OCI-LY3 (cell line): ENCODE measurements around the gene EPM2A.
A peak's percentile ranks its signal among the peaks of the same experiment; 100 is the strongest.

Experiments used
- H2AFZ ChIP-seq: fragments of 200-600, 300-600 bp; shearing (Covaris generic); 2 replicates; pipeline ENCODE4 v1.6.0; 2014; ENCODE audit warnings: antibody characterized with exemption, low read depth, low read length
- H3K27ac ChIP-seq: fragments of 200-600, 300-600 bp; sonication (generic); 2 replicates; pipeline ENCODE4 v1.5.1; 2014; ENCODE audit warnings: mild to moderate bottlenecking, low read length, moderate library complexity, mixed read lengths
- H3K27me3 ChIP-seq: fragments of 200-600, 300-600 bp; sonication (generic); 2 replicates; pipeline ENCODE4 v1.6.1; 2014; ENCODE audit warnings: low read depth, low read length, mixed read lengths
- H3K36me3 ChIP-seq: fragments of 200-600, 300-600 bp; sonication (generic); replicated peaks from 2 replicates; pipeline ENCODE3; 2014; ENCODE audit warnings: low read depth, low read length, mixed read lengths
- H3K4me1 ChIP-seq: fragments of 300-600, 200-600 bp; sonication (generic); 2 replicates; pipeline ENCODE4 v1.6.1; 2014; ENCODE audit warnings: low read length, mixed read lengths
- H3K4me2 ChIP-seq: fragments of 200-600, 300-600 bp; sonication (generic); 2 replicates; pipeline ENCODE4 v1.6.1; 2014; ENCODE audit warnings: low read length, mixed read lengths
- H3K4me3 ChIP-seq: fragments of 300-600, 200-600 bp; sonication (generic); 2 replicates; pipeline ENCODE4 v1.5.1; 2014; ENCODE audit warnings: antibody characterized with exemption, mild to moderate bottlenecking, low read length, moderate library complexity
- H3K79me2 ChIP-seq: fragments of 300-600, 200-600 bp; shearing (Covaris generic); 2 replicates; pipeline ENCODE4 v1.6.1; 2014; ENCODE audit warnings: mild to moderate bottlenecking, low read length, mixed read lengths
- H3K9ac ChIP-seq: fragments of 300-600, 200-600 bp; shearing (Covaris generic); 2 replicates; pipeline ENCODE4 v1.6.0; 2014; ENCODE audit warnings: mild to moderate bottlenecking, low read length, moderate library complexity
- H3K9me3 ChIP-seq: fragments of 200-600, 300-600 bp; shearing (Covaris generic); 2 replicates; pipeline ENCODE4 v1.6.1; 2014; ENCODE audit warnings: low read length, mixed read lengths; ENCODE audit not compliant: insufficient read depth
- H4K20me1 ChIP-seq: fragments of 200-600, 300-600 bp; sonication (generic); 2 replicates; pipeline ENCODE4 v1.6.1; 2016; ENCODE audit warnings: low read length, mixed read lengths; ENCODE audit not compliant: insufficient read depth
- EZH2phosphoT487 ChIP-seq: fragments of 200-600 bp; shearing (Covaris generic); IDR thresholded peaks from 2 replicates; pipeline ENCODE4 v1.6.1; 2018; ENCODE audit warnings: antibody characterized with exemption, mixed run types, low read depth
- TF ChIP-seq, protein P1 (sequence below): fragments of 200-600, 300-600 bp; sonication (generic); IDR thresholded peaks from 2 replicates; pipeline ENCODE4 v1.5.1; 2014; ENCODE audit warnings: antibody characterized with exemption, low read length, low read depth

Gene EPM2A

DNA sequence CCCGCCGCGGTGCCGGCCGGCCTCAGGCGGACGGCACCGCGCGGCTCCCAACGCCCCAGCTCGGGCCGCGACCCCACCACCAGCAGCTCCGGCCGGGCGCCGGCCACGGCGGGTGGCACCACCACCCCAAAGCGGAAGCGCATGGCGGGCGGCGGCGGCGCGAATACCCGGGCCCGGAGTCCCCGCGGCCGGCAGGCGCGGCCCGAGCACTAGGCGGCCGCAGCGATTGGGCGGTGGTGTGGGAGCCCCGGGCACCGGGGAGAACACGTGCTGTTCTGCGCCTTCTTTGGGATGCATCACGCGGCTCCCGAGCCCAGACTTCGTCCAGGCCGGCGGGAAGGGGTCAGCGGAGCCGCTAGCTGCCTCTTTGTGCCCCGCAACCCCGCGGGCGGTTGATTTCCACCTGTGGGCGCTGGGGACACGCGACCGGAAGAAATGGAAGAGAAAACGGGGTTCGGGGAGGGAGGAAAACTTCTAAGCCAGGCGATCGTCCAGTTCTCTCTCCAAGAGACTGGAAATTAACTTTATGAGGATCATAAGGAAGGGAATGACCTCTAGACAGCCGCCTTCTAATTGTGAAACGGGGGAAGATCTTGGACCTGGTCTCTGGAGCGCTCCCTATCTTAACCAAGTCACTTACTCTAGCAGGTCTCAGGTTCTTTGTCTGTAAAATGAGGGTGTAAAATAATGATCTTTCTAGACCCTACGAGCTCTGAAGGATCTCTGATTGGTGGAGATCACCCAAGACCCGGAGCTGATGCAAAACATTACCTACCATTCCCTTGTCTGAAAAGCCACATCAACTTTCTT, at the start of gene EPM2A:
EPM2A (minus strand) TSS at position 165 of the 810 bp plus-strand sequence; CDS start at position 143, 22 bp downstream.
- Histone ChIP-seq H3K27ac (peak within 1 kb of the TSS; percentile 89), H3K36me3 (peaks cover 1% of the 10 kb centered on the region), H3K27me3 (no peaks in the 10 kb centered on the region), H3K79me2 (peaks cover 10% of the 10 kb centered on the region; the same call in 1 of the 2 replicates), H3K9ac (peak within 1 kb of the TSS; percentile 96), H4K20me1 (no peaks in the 10 kb centered on the region), H3K4me3 (peak within 1 kb of the TSS; percentile 92), H3K4me2 (peak within 1 kb of the TSS; percentile 86), H3K4me1 (peaks cover 13% of the 10 kb centered on the region), H2AFZ (peak within 1 kb of the TSS; percentile 74), H3K9me3 (no peaks in the 10 kb centered on the region)
- TF ChIP-seq, protein P1, sequence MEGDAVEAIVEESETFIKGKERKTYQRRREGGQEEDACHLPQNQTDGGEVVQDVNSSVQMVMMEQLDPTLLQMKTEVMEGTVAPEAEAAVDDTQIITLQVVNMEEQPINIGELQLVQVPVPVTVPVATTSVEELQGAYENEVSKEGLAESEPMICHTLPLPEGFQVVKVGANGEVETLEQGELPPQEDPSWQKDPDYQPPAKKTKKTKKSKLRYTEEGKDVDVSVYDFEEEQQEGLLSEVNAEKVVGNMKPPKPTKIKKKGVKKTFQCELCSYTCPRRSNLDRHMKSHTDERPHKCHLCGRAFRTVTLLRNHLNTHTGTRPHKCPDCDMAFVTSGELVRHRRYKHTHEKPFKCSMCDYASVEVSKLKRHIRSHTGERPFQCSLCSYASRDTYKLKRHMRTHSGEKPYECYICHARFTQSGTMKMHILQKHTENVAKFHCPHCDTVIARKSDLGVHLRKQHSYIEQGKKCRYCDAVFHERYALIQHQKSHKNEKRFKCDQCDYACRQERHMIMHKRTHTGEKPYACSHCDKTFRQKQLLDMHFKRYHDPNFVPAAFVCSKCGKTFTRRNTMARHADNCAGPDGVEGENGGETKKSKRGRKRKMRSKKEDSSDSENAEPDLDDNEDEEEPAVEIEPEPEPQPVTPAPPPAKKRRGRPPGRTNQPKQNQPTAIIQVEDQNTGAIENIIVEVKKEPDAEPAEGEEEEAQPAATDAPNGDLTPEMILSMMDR: no peak

DNA sequence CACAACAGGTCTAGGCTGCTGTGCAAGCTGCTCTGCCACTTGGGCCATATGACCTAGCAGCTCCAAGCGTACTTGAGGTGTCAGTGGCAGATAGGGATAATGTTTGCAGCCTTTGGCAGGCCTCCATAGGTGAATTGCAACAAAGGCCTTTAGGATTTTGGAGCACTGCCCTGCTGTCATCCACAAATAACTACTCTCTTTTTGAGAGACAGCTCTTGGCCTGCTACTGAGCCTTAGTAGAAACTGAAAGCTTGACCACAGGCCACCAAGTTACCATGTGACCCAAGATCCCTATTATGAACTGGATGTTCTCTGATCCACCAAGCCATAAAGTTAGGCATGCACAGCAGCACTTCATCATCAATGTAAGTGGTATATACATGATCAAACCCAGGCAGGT, 49.4 kb upstream of the EPM2A start:
- TF ChIP-seq, protein P1: no peak
- TF ChIP-seq EZH2phosphoT487: no peak
- no peaks in the 10 kb centered on the region for H3K4me1 ChIP-seq
- no peaks in the 10 kb centered on the region for H4K20me1 ChIP-seq
- no peaks in the 10 kb centered on the region for H3K9me3 ChIP-seq
- no peaks in the 10 kb centered on the region for H3K27me3 ChIP-seq
- no peak overlapping the region for H2AFZ ChIP-seq
- no peaks in the 10 kb centered on the region for H3K79me2 ChIP-seq
- H3K36me3 ChIP-seq: no peaks in the 10 kb centered on the region
- H3K4me3 ChIP-seq: no peak overlapping the region
- no peak overlapping the region for H3K27ac ChIP-seq
- no peak overlapping the region for H3K9ac ChIP-seq
- no peak overlapping the region for H3K4me2 ChIP-seq

DNA sequence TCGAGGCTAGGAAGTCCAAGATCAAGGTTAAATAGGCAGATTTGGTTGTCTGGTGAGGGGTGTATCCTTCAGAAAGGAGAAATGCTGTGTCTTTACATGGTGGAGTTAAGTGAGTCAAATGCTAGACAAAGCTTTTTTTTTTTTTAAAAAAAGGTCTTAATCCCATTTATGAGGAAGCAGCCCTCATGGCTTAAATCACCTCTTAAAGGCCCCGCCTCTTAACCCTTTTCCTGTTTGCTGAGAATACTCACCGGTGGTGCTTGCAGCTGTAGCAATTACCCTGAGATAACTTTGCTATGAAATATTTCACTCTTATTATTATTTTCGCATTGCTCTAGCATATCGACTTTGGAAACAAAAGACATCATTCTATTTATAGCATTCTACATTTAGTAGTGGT, 48.5 kb upstream of the EPM2A start:
- Histone ChIP-seq H3K36me3 (no peaks in the 10 kb centered on the region), H3K79me2 (no peaks in the 10 kb centered on the region), H3K9me3 (no peaks in the 10 kb centered on the region), H3K4me1 (no peaks in the 10 kb centered on the region), H4K20me1 (no peaks in the 10 kb centered on the region), H3K9ac (no peak overlapping the region), H2AFZ (no peak overlapping the region), H3K4me3 (no peak overlapping the region), H3K27me3 (no peaks in the 10 kb centered on the region), H3K27ac (no peak overlapping the region), H3K4me2 (no peak overlapping the region)
- no peak for TF ChIP-seq EZH2phosphoT487
- TF ChIP-seq, protein P1: no peak

DNA sequence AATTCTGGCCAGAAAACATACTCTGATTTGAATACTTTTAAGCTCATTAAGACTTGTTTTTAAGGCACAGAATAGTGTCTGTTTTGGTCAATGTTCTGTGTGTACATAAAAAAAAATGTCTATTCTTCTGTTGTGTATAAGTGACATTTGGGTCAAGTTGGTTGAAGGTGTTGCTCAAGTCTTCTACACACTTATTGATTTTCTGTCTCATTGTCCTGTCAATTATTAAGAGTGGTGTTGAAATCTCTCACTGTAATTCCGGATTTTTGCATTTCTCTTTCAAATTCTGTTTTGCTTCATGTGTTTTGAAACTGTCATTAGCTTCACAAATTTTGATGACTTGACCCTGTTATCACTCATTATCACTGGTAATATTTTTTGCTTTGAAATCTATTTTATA, 37.5 kb upstream of the EPM2A start:
- Histone ChIP-seq H3K27me3 (no peaks in the 10 kb centered on the region), H3K4me3 (no peak overlapping the region), H3K9me3 (no peaks in the 10 kb centered on the region), H3K27ac (no peak overlapping the region), H3K9ac (no peak overlapping the region), H3K36me3 (no peaks in the 10 kb centered on the region), H3K4me2 (no peak overlapping the region), H4K20me1 (no peaks in the 10 kb centered on the region), H2AFZ (no peak overlapping the region), H3K4me1 (no peaks in the 10 kb centered on the region), H3K79me2 (no peaks in the 10 kb centered on the region)
- TF ChIP-seq, protein P1: no peak
- TF ChIP-seq EZH2phosphoT487: no peak
